Suppressor macrophage (primary cell): Measurements from ENCODE around the gene ARHGEF4.

Experiments used
- DNase-seq, 4 experiments: peaks; one replicate each; pipeline ENCODE4 v3.0.0-alpha.2; 2020 to 2022

The ARHGEF4 gene

DNA sequence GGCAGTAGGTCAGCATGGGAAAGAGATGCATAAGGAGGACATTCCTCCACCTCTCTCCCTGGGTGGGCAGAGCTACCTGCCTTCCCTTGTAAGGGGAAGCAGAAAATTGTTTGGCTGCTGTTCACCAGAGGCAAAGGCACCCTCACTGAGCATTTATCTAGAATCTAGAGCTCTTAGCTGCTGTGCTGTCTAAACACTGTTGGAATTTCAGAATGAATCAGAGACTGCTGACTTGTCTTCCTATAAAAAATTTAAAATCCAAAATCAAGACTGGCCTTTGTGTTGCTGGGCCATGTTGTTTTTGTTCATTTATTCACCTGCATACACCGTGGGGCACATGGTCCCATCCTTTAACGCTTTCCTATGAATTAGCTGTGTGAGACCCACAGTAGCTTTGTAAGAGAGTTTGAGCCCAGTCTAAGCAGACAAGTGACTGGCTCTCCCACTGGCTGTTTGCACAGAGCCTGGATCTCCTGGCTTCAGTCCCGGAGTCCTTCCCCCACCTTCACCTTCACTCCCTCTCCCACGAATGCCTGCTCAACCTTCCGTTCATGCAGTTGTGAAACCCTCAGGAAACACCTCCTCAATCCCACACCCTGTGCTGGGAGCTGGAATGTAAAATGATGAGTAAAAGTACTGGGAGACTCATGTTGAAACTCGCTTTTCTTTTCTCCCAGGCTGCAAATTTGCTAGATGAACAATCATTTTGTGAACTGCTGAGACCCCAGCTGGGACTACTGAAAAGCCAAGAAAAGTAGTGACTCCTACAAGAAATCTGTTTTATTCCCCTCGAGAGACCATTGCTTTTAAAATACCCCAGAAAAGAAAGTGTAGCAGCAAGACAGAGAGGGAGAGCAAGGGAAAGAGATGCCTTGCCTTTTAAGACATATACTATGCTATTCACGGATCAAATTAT, 180.4 kb downstream of the ARHGEF4 start:
- no peak for DNase-seq

GRCh38 chr2:131022731-131023130, 186.0 kb downstream of the ARHGEF4 start:
- no peak for DNase-seq

DNA sequence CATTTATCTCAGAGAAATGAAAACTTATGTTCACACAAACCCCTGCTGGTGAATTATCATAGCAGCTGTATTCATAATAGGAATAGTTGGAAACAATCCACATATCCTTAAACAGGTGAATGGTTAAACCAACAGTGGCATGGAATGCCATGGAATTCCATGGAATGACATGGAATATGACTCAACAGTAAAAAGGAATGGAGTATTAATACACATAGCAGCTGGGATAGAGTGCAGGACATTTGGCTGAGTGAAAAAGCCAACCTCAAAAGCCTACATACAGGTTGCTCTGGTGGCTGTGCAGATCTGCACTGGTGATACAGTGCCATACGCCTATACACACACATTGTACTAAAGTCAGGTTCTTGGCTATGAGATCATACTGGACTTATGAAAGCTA, 187.0 kb downstream of the ARHGEF4 start:
- no peak for DNase-seq

DNA sequence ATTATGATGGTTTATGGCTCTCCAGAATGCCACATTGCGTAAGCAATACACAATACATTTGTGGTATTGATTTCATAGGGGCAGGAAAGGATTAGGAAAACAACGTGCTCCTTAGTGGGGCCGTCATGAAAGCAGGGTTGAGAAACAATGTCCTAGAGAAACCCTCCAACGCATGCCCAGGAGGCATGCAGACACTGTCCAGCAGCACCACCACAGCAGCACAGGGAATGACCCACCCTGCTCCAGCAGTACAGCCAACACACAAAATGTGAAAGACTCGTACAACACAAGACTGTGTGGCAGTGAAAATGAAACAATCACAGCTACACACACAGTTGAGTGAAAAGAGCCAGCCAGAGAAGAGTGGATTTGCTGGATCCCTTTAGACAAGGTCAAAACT, 190.2 kb downstream of the ARHGEF4 start:
- DNase-seq, result no peak

GRCh38 chr2:131027566-131028528, 191.1 kb downstream of the ARHGEF4 start:
- DNase-seq, result no peak

DNA sequence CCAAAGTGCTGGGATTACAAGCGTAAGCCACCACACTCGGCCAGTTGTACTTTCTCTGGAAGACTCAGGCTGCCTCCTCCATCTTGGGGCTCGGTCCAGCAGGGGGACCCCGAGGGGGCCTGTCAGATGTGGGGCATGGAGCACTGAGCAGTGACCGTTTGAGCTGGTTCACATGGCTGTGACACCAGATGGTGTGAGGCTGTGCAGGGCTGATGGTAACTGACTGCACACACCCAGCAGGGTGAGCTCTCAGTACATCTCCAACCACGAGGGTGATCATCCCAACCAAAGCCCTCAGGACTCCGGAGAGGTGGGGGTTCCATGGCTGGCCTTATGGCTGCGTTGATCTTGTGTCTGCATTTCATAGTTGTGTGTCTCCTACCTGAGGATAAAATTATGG, 193.1 kb downstream of the ARHGEF4 start:
- DNase-seq, result no peak

DNA sequence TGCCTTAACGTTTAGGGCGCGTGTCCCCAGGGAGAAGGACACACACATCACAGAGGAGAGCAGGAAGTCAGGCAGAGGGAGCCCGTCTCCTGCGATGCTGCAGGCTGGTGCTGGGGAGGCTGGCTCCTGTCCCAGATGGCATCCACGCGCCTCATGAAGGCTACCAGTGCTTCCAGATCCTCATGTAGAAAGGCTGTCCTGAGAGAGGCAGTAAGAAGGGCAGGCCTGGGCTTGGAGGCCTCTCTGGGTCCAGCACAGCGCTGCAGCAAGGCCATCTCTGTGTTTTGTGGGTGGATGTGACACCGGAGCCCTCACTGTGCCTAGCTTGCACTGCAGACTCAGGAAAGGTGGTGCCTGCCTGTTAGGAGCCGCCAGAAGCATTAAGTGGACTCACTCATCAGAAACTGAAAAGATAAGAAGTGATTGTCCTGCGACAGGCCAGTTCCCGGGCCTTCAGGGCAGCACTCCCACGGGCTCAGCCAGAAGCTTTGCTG, 193.8 kb downstream of the ARHGEF4 start:
- DNase-seq, result no peak

- no peak for DNase-seq
Observed at GRCh38 chr2:131031431-131031841, 194.7 kb downstream of the ARHGEF4 start.

- no peak for DNase-seq
Observed at GRCh38 chr2:131031875-131032274, 195.2 kb downstream of the ARHGEF4 start.

DNA sequence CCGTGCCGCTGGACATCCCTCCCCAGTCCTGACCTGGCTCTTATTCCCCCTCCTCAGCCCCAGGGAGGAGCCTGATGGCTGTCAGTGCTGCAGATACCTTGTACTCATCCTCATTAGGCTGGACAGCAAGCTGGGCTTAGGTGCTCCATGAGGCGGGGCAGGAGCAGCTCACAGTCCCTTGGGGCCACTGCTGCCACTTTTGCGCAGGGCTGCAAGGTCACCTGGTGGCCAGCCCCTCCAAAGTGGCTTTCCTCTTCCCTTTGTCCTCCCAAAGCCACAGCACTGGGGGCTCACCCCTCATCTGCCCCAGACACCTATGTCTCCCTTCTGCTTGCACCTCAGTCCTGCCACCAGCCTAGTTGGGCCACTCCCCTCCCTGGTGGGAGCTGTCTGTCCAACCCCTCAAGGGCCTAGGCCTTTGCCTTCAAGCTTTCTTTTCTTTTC, 195.7 kb downstream of the ARHGEF4 start:
- no peak for DNase-seq

GRCh38 chr2:131033786-131034121, 197.0 kb downstream of the ARHGEF4 start:
- no peak for DNase-seq

GRCh38 chr2:131034122-131035051, 197.7 kb downstream of the ARHGEF4 start:
- no peak for DNase-seq

GRCh38 chr2:131035112-131035825, 198.6 kb downstream of the ARHGEF4 start:
- no peak for DNase-seq

DNA sequence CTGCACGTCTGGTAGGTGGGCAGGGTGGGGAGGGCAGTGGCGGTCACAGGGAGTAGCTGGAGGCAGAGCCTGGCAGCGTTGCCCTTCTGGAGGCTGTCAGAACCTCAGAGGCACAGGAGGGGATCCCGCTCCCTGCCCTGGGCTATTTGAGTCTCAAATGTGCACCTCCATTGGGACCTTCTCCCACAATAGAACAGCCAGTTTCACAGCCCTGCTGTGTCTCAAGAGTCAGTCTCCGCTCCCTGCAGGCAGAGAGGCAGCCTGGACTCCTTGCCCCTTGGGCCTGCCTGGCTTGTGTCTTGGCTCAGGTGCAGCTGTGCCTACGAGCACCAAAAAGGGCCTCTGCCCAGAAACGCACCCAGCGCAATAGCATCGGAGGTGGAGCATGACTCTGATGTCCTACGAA, 199.1 kb downstream of the ARHGEF4 start:
- DNase-seq, result no peak

- no peak for DNase-seq
Observed at GRCh38 chr2:131036269-131036668, 199.6 kb downstream of the ARHGEF4 start.

- no peak for DNase-seq
Observed at GRCh38 chr2:131036696-131037397, 200.1 kb downstream of the ARHGEF4 start.

DNA sequence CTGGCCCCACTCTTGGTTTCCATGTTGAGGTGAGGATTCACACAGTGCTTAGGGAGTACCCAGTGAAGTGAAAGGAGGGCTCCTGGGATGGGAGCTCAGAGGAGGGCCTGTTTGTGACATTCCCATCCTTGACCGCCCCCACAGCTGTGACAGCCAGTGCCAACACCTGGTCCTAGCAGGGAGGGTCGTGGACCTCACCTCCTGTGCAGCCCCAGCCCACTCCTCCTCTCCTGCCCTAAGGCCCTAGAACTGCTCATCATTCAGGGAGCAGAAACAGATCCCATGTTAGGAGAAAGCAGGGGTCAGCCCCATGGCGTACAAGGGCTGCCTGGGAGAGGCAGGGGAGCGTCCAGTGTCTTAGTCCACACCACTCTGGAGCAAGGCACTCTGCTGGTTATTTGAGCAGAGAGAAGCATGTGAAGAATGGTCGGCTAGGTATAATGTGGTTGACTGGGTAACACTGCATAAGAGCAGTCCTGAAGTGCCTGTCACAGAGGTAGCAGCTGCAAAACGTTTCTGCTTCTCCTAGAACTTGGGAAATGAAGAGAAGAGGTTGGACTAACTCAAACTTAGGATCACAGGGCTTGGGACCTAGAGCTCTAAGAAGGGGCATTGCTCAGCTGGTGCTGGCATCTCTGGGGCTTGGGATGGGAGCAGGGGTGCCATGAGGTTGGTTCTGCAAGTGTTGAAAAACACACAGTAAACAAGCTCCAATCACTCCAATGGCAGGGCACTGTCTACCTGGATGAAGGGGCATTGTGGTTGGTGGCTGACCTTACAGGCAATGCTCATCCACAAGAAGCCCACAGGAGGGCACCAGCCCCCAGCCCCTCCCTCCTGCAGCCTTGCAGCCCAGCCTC, 200.9 kb downstream of the ARHGEF4 start:
- DNase-seq, result no peak

GRCh38 chr2:131038258-131039100, 201.8 kb downstream of the ARHGEF4 start:
- DNase-seq, result no peak

- no peak for DNase-seq
Observed at GRCh38 chr2:131039101-131039440, 202.4 kb downstream of the ARHGEF4 start.
